OCI-LY1 (cell line): ENCODE measurements around the gene C11orf21.

Experiments
- EZH2 ChIP-seq: fragments of 200-600 bp; sonication (generic), shearing (Covaris generic); IDR thresholded peaks from 2 replicates; pipeline ENCODE4 v1.8.0; 2017; ENCODE audit warnings: borderline replicate concordance, mixed run types, mild to moderate bottlenecking, antibody characterized with exemption, low read length, moderate library complexity, mixed read lengths
- TF ChIP-seq, protein P1 (sequence below): fragments of 200-600 bp; sonication (generic), shearing (Covaris generic); IDR thresholded peaks from 2 replicates; pipeline ENCODE4 v1.5.1; 2017; ENCODE audit warnings: mild to moderate bottlenecking, antibody characterized with exemption, low read length, moderate library complexity, mixed read lengths

DNA sequence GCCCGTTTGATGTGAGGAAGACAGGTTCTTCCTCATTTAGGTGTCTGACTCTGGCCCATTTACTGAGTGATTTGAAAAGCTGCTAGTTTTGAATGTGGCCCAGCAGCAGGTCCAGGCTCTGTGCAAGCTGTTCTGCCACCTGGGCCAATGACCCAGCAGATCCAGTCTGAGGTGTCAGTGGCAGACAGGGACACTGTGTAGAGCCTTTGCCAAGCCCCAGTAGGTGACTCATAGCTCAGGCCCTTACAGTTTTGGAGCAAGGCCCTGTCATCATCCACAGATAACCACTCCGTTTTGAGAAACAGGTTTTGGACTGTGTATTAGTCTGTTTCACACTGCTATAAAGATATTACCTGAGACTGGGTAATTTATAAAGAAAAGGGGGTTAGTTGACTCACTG lies 24.0 kb upstream of the C11orf21 start:
- TF ChIP-seq, protein P1, sequence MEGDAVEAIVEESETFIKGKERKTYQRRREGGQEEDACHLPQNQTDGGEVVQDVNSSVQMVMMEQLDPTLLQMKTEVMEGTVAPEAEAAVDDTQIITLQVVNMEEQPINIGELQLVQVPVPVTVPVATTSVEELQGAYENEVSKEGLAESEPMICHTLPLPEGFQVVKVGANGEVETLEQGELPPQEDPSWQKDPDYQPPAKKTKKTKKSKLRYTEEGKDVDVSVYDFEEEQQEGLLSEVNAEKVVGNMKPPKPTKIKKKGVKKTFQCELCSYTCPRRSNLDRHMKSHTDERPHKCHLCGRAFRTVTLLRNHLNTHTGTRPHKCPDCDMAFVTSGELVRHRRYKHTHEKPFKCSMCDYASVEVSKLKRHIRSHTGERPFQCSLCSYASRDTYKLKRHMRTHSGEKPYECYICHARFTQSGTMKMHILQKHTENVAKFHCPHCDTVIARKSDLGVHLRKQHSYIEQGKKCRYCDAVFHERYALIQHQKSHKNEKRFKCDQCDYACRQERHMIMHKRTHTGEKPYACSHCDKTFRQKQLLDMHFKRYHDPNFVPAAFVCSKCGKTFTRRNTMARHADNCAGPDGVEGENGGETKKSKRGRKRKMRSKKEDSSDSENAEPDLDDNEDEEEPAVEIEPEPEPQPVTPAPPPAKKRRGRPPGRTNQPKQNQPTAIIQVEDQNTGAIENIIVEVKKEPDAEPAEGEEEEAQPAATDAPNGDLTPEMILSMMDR, result no peak
- TF ChIP-seq EZH2, result no peak
